Measurements from ENCODE around the gene CYP46A1.

CYP46A1 gene

DNA sequence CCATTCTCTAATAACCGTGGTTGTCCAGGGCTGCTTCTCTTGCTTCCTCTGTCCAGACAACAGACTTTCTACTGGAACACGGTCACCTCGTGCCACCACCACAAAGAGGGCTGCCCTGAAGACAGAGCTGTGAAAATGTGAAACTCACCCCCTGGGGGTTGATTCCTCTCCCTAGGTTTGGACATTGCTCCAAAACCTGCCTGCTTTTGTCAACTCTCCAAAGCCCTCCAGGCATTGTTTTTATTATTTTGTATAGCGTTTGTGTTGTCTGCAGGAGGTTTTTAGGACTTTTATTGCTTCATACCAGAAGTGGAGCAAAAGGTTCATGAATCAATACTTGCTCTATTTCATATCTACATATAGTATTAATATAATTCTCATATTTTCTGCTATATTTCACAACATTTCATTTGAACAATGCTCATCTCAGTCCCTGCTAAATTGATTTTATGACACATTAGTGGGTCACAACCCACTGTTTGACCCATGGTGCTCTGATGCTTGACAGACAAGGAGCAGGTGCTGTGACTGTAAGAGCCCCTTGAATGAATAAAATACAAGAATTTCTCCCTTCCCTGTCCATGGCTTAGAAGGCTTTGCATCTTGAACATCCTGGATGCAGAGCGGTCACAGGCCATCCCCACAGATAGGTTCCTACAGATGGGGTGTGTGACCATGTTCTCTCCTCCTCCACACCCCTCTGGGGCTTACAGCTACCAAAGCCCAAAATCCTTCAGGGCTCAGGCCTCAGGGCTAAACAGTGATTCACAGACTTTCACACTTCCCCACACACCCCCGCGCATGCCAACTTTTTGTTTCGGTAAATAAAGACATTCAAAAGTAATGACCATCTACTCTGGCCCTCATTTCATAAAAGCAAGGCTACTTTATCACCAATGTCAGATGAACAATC, 88.5 kb downstream of the CYP46A1 start:
- Mint-ChIP-seq H3K27me3 (ENCODE audit: low read depth) (peaks cover 3% of the 10 kb centered on the region), H3K4me3 (no peak overlapping the region), H3K9me3 (no peaks in the 10 kb centered on the region), H3K27ac (no peak overlapping the region), H3K4me1 (ENCODE audit: low read depth) (no peaks in the 10 kb centered on the region), H3K36me3 (ENCODE audit: low read depth) (no peaks in the 10 kb centered on the region)
- DNase-seq (ENCODE audit: low spot score): no peak

DNA sequence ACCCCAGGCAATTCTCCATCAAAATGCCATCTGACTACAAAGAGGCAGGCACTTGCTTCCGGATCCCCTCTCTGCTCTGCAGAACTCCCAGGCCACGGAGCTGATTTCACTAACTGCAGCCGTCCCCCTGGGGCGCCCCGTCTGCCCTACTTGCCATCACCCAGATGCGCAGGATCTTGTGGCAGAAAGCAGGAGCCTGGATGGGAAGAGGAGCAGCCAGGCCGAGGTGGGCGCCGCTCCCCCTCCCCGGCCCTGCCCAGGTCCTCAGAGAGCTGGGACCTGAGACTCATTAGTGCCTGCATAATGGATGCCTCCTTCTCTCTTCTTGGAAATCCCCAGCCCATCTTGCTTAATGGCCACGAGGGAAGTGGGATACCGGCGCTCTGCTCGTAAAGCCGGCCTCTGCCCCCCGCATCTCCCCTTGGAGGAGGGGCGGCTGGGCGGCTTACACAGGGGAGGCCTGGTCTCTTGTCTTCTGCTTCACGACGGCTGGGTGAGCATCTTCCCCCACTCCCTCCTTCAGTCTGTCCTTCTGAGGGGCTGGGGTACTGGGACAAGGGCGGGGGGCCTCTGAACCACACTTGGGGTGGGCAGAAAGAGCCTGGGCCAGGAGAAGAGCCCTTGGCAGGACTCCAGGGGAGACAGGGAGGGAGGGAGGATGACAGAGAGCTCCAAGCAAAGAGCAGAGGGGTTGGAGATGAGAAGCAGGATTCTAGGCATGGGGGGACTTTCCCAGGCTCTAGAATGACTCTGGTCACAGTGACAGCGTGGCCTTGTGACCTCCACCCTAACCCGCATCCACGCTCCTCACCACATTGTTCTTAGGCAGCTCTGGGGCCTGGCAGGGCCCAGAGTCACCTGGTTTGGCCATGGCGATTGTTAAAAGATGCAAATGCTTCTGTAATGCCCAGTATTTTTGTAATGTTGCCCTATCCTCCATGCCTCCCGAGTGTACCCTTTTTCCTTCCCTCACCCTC, 89.7 kb downstream of the CYP46A1 start:
- Mint-ChIP-seq H3K9me3 (no peaks in the 10 kb centered on the region), H3K27ac (no peak overlapping the region), H3K27me3 (ENCODE audit: low read depth) (peaks cover 11% of the 10 kb centered on the region), H3K4me1 (ENCODE audit: low read depth) (no peaks in the 10 kb centered on the region), H3K4me3 (no peak overlapping the region), H3K36me3 (ENCODE audit: low read depth) (no peaks in the 10 kb centered on the region)
- no peak for DNase-seq (ENCODE audit: low spot score)

DNA sequence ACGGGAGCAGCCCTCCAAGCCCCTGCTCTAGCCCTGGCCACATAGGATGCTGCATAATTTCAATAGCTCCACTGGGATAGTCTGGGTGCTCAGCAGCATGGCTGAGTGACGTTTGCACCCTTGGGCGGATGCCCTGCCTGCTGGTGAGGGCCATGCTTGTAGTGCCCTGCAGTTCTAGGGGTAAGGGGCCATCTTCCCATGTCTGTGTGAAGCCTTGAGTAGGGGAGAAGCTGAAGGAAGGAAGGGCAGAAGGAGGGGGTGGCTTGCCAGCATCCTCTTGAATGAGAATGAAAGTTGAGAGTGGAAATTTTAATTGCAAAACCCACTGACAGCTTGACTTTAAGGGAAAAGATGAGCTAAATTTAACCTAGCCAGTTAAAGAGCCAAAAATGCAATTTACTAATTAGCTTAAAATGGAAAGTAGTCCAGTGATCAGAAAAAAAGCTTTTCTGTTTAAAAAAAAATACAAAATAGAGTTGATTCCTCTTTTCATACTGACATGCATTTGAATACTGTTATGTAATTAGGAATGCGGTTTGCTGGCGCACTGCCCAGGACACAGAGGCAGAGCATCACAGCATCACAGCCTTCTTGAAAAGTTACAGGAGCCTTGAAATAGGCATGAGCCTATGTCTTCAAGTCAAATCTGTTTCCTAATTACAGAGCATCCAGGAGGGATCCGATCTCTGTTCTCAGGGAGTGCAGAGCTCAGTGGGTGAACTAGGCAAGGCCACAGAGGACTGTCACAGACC, 90.6 kb downstream of the CYP46A1 start:
- peaks cover 6% of the 10 kb centered on the region for H3K9me3 Mint-ChIP-seq
- no peaks in the 10 kb centered on the region for H3K36me3 Mint-ChIP-seq (ENCODE audit: low read depth)
- no peaks in the 10 kb centered on the region for H3K4me1 Mint-ChIP-seq (ENCODE audit: low read depth)
- H3K27ac Mint-ChIP-seq: no peak overlapping the region
- DNase-seq (ENCODE audit: low spot score): no peak
- peaks cover 19% of the 10 kb centered on the region for H3K27me3 Mint-ChIP-seq (ENCODE audit: low read depth)
- H3K4me3 Mint-ChIP-seq: no peak overlapping the region

DNA sequence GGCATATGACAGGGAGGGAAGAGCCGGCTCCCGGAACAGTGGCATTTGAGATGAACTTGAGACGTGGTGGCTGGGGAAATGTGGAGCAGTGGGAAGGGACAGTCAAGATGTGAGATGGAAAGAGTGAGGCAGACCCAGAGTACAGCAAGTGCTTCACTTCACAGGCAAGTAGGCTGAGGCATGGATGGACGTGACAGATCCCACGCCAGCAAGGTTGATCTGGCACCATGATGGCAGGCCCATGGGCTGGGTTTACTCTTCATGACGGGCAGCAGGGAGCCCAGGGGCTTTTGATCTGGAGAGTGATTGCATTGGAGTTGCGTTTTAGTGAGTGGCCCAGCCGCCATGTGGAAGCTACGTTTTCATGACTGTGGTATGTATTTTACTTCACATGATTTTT, 91.3 kb downstream of the CYP46A1 start:
- H3K27me3 Mint-ChIP-seq (ENCODE audit: low read depth): peaks cover 19% of the 10 kb centered on the region
- H3K4me3 Mint-ChIP-seq: no peak overlapping the region
- DNase-seq (ENCODE audit: low spot score): no peak
- no peak overlapping the region for H3K27ac Mint-ChIP-seq
- H3K9me3 Mint-ChIP-seq: peaks cover 6% of the 10 kb centered on the region
- no peaks in the 10 kb centered on the region for H3K36me3 Mint-ChIP-seq (ENCODE audit: low read depth)
- H3K4me1 Mint-ChIP-seq (ENCODE audit: low read depth): no peaks in the 10 kb centered on the region
